ENCODE results near the gene PSPH. TPM values are rescaled to one million over a fixed set of nuclear protein-coding genes. Genes with fewer than 3 reads are reported as not detected.

PSPH gene
- total and polyA plus RNA-seq, 3 donors from 2014 or later: 16.6 to 21.5 (median 18.4) TPM

- H3K36me3 ChIP-seq (ENCODE audit: low read depth, missing control alignments): no peaks in the 10 kb centered on the region
- H3K4me3 ChIP-seq: no peak overlapping the region
- H3K27me3 ChIP-seq: no peaks in the 10 kb centered on the region
- DNase-seq: peak; percentile 34
- H3K27ac ChIP-seq: no peak overlapping the region
- TF ChIP-seq POLR2A (IDR thresholded peaks at IDR 0.05) (no peak), CTCF (IDR thresholded peaks at IDR 0.05) (no peak)
- intact Hi-C loops (cut with DNase I; ENCODE audit: low total_unique reads): no loop called here
- H3K9me3 ChIP-seq: no peaks in the 10 kb centered on the region
- no peaks in the 10 kb centered on the region for H3K4me1 ChIP-seq
- 66 to 79% methylated on average over 8 of the region's 8 CpGs for WGBS, 2 donors
Observed at GRCh38 chr7:55996856-55997500, 54.3 kb downstream of the PSPH start.

- H3K36me3 ChIP-seq (ENCODE audit: low read depth, missing control alignments): no peaks in the 10 kb centered on the region
- 79 to 85% methylated on average over 3 of the region's 3 CpGs for WGBS, 2 donors
- H3K27ac ChIP-seq: no peak overlapping the region
- H3K27me3 ChIP-seq: no peaks in the 10 kb centered on the region
- no peaks in the 10 kb centered on the region for H3K4me1 ChIP-seq
- H3K4me3 ChIP-seq: no peak overlapping the region
- TF ChIP-seq CTCF (IDR thresholded peaks at IDR 0.05): no peak
- TF ChIP-seq POLR2A (IDR thresholded peaks at IDR 0.05): no peak
- intact Hi-C loops (cut with DNase I; ENCODE audit: low total_unique reads): no loop called here
- no peaks in the 10 kb centered on the region for H3K9me3 ChIP-seq
- no peak for DNase-seq
Observed at GRCh38 chr7:55992346-55992745, 58.9 kb downstream of the PSPH start.

- Histone ChIP-seq H3K4me1 (no peaks in the 10 kb centered on the region), H3K4me3 (no peak overlapping the region), H3K36me3 (ENCODE audit: low read depth, missing control alignments) (no peaks in the 10 kb centered on the region), H3K9me3 (no peaks in the 10 kb centered on the region), H3K27me3 (no peaks in the 10 kb centered on the region), H3K27ac (no peak overlapping the region)
- intact Hi-C loops (cut with DNase I; ENCODE audit: low total_unique reads): no loop called here
- TF ChIP-seq CTCF (IDR thresholded peaks at IDR 0.05): no peak
- no peak for TF ChIP-seq POLR2A (IDR thresholded peaks at IDR 0.05)
- DNase-seq: no peak
- WGBS, 2 donors: 87 to 89% methylated on average over 3 of the region's 3 CpGs
Observed at GRCh38 chr7:55983537-55983936, 67.7 kb downstream of the PSPH start.

GRCh38 chr7:55980266-55980665, 71.0 kb downstream of the PSPH start:
- WGBS, 2 donors: 86 to 92% methylated on average over 3 of the region's 3 CpGs
- DNase-seq: no peak
- H3K36me3 ChIP-seq (ENCODE audit: low read depth, missing control alignments): no peaks in the 10 kb centered on the region
- TF ChIP-seq POLR2A (IDR thresholded peaks at IDR 0.05) (no peak), CTCF (IDR thresholded peaks at IDR 0.05) (no peak)
- no peaks in the 10 kb centered on the region for H3K27me3 ChIP-seq
- H3K4me1 ChIP-seq: no peaks in the 10 kb centered on the region
- no peaks in the 10 kb centered on the region for H3K9me3 ChIP-seq
- no peak overlapping the region for H3K4me3 ChIP-seq
- intact Hi-C loops (cut with DNase I; ENCODE audit: low total_unique reads): no loop called here
- H3K27ac ChIP-seq: no peak overlapping the region

GRCh38 chr7:55977831-55978230, 73.4 kb downstream of the PSPH start:
- H3K4me1 ChIP-seq: no peaks in the 10 kb centered on the region
- no peak overlapping the region for H3K27ac ChIP-seq
- 64 to 89% methylated on average over 4 of the region's 4 CpGs for WGBS, 2 donors
- no peaks in the 10 kb centered on the region for H3K27me3 ChIP-seq
- no peak for DNase-seq
- TF ChIP-seq CTCF (IDR thresholded peaks at IDR 0.05) (no peak), POLR2A (IDR thresholded peaks at IDR 0.05) (no peak)
- intact Hi-C loops (cut with DNase I; ENCODE audit: low total_unique reads): no loop called here
- no peaks in the 10 kb centered on the region for H3K9me3 ChIP-seq
- no peak overlapping the region for H3K4me3 ChIP-seq
- no peaks in the 10 kb centered on the region for H3K36me3 ChIP-seq (ENCODE audit: low read depth, missing control alignments)

All from testis (tissue), 3 donors.